SK-N-SH (cell line): ENCODE data around the gene CDH4.

ENCODE experiments used
- CTCF ChIP-seq: fragments of 200-600 bp; sonication (generic); IDR thresholded peaks from 2 replicates; pipeline ENCODE4 v1.6.1; 2017; ENCODE audit warnings: antibody characterized with exemption, mild to moderate bottlenecking, moderate library complexity
- FOXJ3 ChIP-seq: sonication (generic); formaldehyde crosslinking; IDR thresholded peaks from 2 replicates; pipeline ENCODE4 v1.5.1; 2020; ENCODE audit warnings: mild to moderate bottlenecking, missing genetic modification reagents
- FOXM1 ChIP-seq: IDR thresholded peaks from 2 replicates; pipeline ENCODE4 v1.4.0; 2012; ENCODE audit warnings: low read depth, mild to moderate bottlenecking
- POLR2AphosphoS5 ChIP-seq: IDR thresholded peaks from 2 replicates; pipeline ENCODE4 v1.6.1; 2012; ENCODE audit warnings: low read depth, low read length
- RAD21 ChIP-seq: IDR thresholded peaks from 2 replicates; pipeline ENCODE4 v1.6.1; 2012; ENCODE audit warnings: mild to moderate bottlenecking, low read length
- RCOR1 ChIP-seq: fragments of 150-350 bp; IDR thresholded peaks from 2 replicates; pipeline ENCODE4 v1.6.1; 2017; ENCODE audit warnings: antibody characterized with exemption, low read length
- SMC3 ChIP-seq: IDR thresholded peaks from 2 replicates; pipeline ENCODE4 v1.6.1; 2012; ENCODE audit warnings: low read depth, low read length, improper control_type of control experiment
- TAF1 ChIP-seq: IDR thresholded peaks from 2 replicates; pipeline ENCODE4 v1.6.1; 2012; ENCODE audit warnings: low read depth, mild to moderate bottlenecking, low read length, moderate library complexity, borderline replicate concordance
- TCF12 ChIP-seq: IDR thresholded peaks from 2 replicates; pipeline ENCODE4 v1.4.0; 2012
- TEAD4 ChIP-seq: IDR thresholded peaks from 2 replicates; pipeline ENCODE4 v1.4.0; 2012; ENCODE audit warnings: mild to moderate bottlenecking, borderline replicate concordance; ENCODE audit not compliant: insufficient read depth

GRCh38 chr20:61453219-61453618, 201.2 kb downstream of the CDH4 start:
- TF ChIP-seq TCF12 (no peak), CTCF (no peak), FOXJ3 (CRISPR knock-in tag) (no peak), TEAD4 (no peak), RAD21 (no peak), SMC3 (no peak), FOXM1 (no peak), POLR2AphosphoS5 (no peak), RCOR1 (no peak), TAF1 (no peak)
